Measurements from ENCODE around the gene TMX2.

GRCh38 chr11:57770793-57771192 is 58.4 kb downstream of the TMX2 start:
- TF ChIP-seq POLR2AphosphoS5 (IDR thresholded peaks at IDR 0.05; ENCODE audit: low read depth, low read length), result no peak
- TF ChIP-seq TAF1 (IDR thresholded peaks at IDR 0.05; ENCODE audit: borderline replicate concordance, insufficient read depth, low read length), result no peak
- TF ChIP-seq, protein P1, sequence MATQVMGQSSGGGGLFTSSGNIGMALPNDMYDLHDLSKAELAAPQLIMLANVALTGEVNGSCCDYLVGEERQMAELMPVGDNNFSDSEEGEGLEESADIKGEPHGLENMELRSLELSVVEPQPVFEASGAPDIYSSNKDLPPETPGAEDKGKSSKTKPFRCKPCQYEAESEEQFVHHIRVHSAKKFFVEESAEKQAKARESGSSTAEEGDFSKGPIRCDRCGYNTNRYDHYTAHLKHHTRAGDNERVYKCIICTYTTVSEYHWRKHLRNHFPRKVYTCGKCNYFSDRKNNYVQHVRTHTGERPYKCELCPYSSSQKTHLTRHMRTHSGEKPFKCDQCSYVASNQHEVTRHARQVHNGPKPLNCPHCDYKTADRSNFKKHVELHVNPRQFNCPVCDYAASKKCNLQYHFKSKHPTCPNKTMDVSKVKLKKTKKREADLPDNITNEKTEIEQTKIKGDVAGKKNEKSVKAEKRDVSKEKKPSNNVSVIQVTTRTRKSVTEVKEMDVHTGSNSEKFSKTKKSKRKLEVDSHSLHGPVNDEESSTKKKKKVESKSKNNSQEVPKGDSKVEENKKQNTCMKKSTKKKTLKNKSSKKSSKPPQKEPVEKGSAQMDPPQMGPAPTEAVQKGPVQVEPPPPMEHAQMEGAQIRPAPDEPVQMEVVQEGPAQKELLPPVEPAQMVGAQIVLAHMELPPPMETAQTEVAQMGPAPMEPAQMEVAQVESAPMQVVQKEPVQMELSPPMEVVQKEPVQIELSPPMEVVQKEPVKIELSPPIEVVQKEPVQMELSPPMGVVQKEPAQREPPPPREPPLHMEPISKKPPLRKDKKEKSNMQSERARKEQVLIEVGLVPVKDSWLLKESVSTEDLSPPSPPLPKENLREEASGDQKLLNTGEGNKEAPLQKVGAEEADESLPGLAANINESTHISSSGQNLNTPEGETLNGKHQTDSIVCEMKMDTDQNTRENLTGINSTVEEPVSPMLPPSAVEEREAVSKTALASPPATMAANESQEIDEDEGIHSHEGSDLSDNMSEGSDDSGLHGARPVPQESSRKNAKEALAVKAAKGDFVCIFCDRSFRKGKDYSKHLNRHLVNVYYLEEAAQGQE (IDR thresholded peaks at IDR 0.05; ENCODE audit: insufficient read depth in 1 of 2, low read depth in 2 of 2, low read length in 2 of 2), result no peak
- no peak for TF ChIP-seq SIN3A (IDR thresholded peaks at IDR 0.05; ENCODE audit: borderline replicate concordance, insufficient read depth, low read length)
